IMR-90 (cell line): Measurements from ENCODE around the gene CYP27B1. TPM values are rescaled to one million over a fixed set of nuclear protein-coding genes. Genes with fewer than 3 reads are reported as not detected.
"Not testable (repeated sequence)": the region's sequence is repeated elsewhere in the genome, so short reads cannot be mapped to it uniquely, and the experiment has no call there.

Source experiments
- ATAC-seq: fragments of 200-7000 bp; cut with Tn5 transposase; 2 replicates; pipeline ENCODE4 v1.9.1; 2020; ENCODE audit warnings: low read depth, mild to moderate bottlenecking, moderate library complexity
- BruUV-seq: library from RNA; stranded (reverse); fragments of 400-500 nt; replicated peaks from 2 replicates; lab custom pipeline; 2021; lab: Mats Ljungman, UMichigan
- CTCF ChIA-PET: fragments of 300-600 bp; formaldehyde crosslinking; extraction: SDS; loops from one replicate; lab custom pipeline; 2021; ENCODE audit warnings: antibody characterized with exemption; lab: Yijun Ruan, JAX
- POLR2A ChIA-PET: fragments of 300-600 bp; sonication (Branson Sonifier 250); formaldehyde crosslinking; loops from one replicate; lab custom pipeline; 2022; ENCODE audit warnings: antibody characterized with exemption; ENCODE audit not compliant: unreplicated experiment; lab: Charles Lee
- DNase-seq: peaks from one replicate; pipeline ENCODE4 v3.0.0; 2013
- H2AFZ ChIP-seq: replicated peaks from 2 replicates; pipeline ENCODE3; 2013; ENCODE audit warnings: low read length, mild to moderate bottlenecking; ENCODE audit not compliant: poor library complexity
- H2AK5ac ChIP-seq: 2 replicates; pipeline ENCODE4 v1.6.1; 2013; ENCODE audit warnings: low read depth, low read length, inconsistent platforms
- H2AK9ac ChIP-seq: replicated peaks from 2 replicates; pipeline ENCODE3; 2013; ENCODE audit warnings: mild to moderate bottlenecking, low read depth, low read length, moderate library complexity; ENCODE audit not compliant: poor library complexity
- H2BK120ac ChIP-seq: 2 replicates; pipeline ENCODE4 v1.6.1; 2013; ENCODE audit warnings: low read depth, low read length, inconsistent platforms
- H2BK15ac ChIP-seq: 3 replicates; pipeline ENCODE4 v1.6.1; 2013; ENCODE audit warnings: low read depth, low read length, inconsistent platforms
- H2BK20ac ChIP-seq: 2 replicates; pipeline ENCODE4 v1.6.1; 2013; ENCODE audit warnings: low read depth, mild to moderate bottlenecking, inconsistent platforms, low read length, moderate library complexity
- H2BK5ac ChIP-seq: 2 replicates; pipeline ENCODE4 v1.6.1; 2013; ENCODE audit warnings: mild to moderate bottlenecking, low read depth, low read length, inconsistent platforms; ENCODE audit not compliant: poor library complexity, severe bottlenecking
- H3K14ac ChIP-seq: replicated peaks from 2 replicates; pipeline ENCODE4 v1.6.1; 2013; ENCODE audit warnings: low read depth, low read length, inconsistent platforms
- H3K18ac ChIP-seq: 2 replicates; pipeline ENCODE4 v1.6.1; 2013; ENCODE audit warnings: low read depth, low read length, control low read depth
- H3K23ac ChIP-seq: 2 replicates; pipeline ENCODE4 v1.6.1; 2013; ENCODE audit warnings: low read depth, low read length, inconsistent platforms
- H3K27ac ChIP-seq: 2 replicates; pipeline ENCODE4 v1.5.1; 2013; ENCODE audit warnings: mild to moderate bottlenecking, control low read depth, low read length; ENCODE audit not compliant: insufficient read depth
- H3K27me3 ChIP-seq: 2 replicates; pipeline ENCODE4 v1.6.1; 2013; ENCODE audit warnings: low read length; ENCODE audit not compliant: control insufficient read depth, insufficient read depth
- H3K36me3 ChIP-seq: 2 replicates; pipeline ENCODE4 v1.6.1; 2013; ENCODE audit warnings: low read length, mixed read lengths; ENCODE audit not compliant: control insufficient read depth, insufficient read depth
- H3K4ac ChIP-seq: 2 replicates; pipeline ENCODE4 v1.6.1; 2013; ENCODE audit warnings: low read depth, low read length, inconsistent platforms
- H3K4me1 ChIP-seq: 2 replicates; pipeline ENCODE4 v1.6.1; 2013; ENCODE audit warnings: low read length, mixed read lengths; ENCODE audit not compliant: control insufficient read depth, insufficient read depth
- H3K4me2 ChIP-seq: 2 replicates; pipeline ENCODE4 v1.6.1; 2013; ENCODE audit warnings: low read depth, mild to moderate bottlenecking, control low read depth, low read length, moderate library complexity
- H3K4me3 ChIP-seq: 2 replicates; pipeline ENCODE4 v1.5.1; 2013; ENCODE audit warnings: low read depth, mild to moderate bottlenecking, control low read depth, low read length, moderate library complexity; ENCODE audit not compliant: insufficient read depth
- H3K56ac ChIP-seq: 2 replicates; pipeline ENCODE4 v1.6.1; 2013; ENCODE audit warnings: low read length, inconsistent platforms; ENCODE audit not compliant: insufficient read depth; ENCODE audit errors: extremely low read depth
- H3K79me1 ChIP-seq, 2 experiments: 2 replicates each; pipeline ENCODE4 v1.6.1; 2013; ENCODE audit warnings: low read length in 2 of 2, inconsistent platforms in 1 of 2, low read depth in 1 of 2
- H3K9ac ChIP-seq: 2 replicates; pipeline ENCODE4 v1.6.1; 2013; ENCODE audit warnings: low read depth, low read length, control low read depth
- H3K9me1 ChIP-seq: 2 replicates; pipeline ENCODE4 v1.6.1; 2013; ENCODE audit warnings: low read length, inconsistent platforms; ENCODE audit not compliant: insufficient read depth
- H3K9me3 ChIP-seq: 2 replicates; pipeline ENCODE4 v1.6.1; 2013; ENCODE audit warnings: low read length; ENCODE audit not compliant: control insufficient read depth, insufficient read depth
- H4K20me1 ChIP-seq: 2 replicates; pipeline ENCODE4 v1.6.1; 2013; ENCODE audit warnings: low read length, inconsistent platforms; ENCODE audit not compliant: insufficient read depth
- H4K5ac ChIP-seq: 2 replicates; pipeline ENCODE4 v1.6.1; 2013; ENCODE audit warnings: mild to moderate bottlenecking, low read depth, low read length, control low read depth
- H4K8ac ChIP-seq, 2 experiments: 2 replicates each; pipeline ENCODE4 v1.6.1; 2013; ENCODE audit warnings: low read depth in 2 of 2, low read length in 2 of 2, control low read depth in 1 of 2, inconsistent platforms in 1 of 2
- H4K91ac ChIP-seq: 2 replicates; pipeline ENCODE4 v1.6.1; 2013; ENCODE audit warnings: low read depth, low read length, inconsistent platforms; ENCODE audit not compliant: insufficient read depth
- WGBS, 2 experiments: methylation state at CpG; one replicate each; pipeline versions ENCODE4 v1.1.5 to v1.1.7; 2013; ENCODE audit warnings: missing lambda C conversion rate in 2 of 2; ENCODE audit not compliant: insufficient read length in 1 of 2; ENCODE audit errors: extremely low coverage in 2 of 2; 5-methylcytosine and 5-hydroxymethylcytosine counted together
- dilution Hi-C: fragments of 300-500 bp; cut with HindIII; formaldehyde crosslinking; loops from one replicate; pipeline ENCODE4 v1.14.3; 2018; ENCODE audit warnings: low sequenced_read_pairs; ENCODE audit not compliant: unreplicated experiment
- in situ Hi-C: fragments of 300-500 bp; cut with MboI; formaldehyde crosslinking; loops from 3 replicates; pipeline ENCODE4 v1.14.3; 2019; ENCODE audit warnings: low sequenced_read_pairs, inconsistent platforms, mixed read lengths
- intact Hi-C: fragments of 100-400 bp; cut with micrococcal nuclease; formaldehyde crosslinking; loops from 2 replicates; pipeline ENCODE4 v1.10.0; 2022
- polyA plus RNA-seq, 3 experiments: library from polyadenylated mRNA; depleted of rRNA; stranded (reverse); fragments of >200 nt; gene quantifications; 2 replicates each; pipeline ENCODE4 v1.2.3, GENCODE V29; 2012; ENCODE audit warnings: low replicate concordance in 1 of 3
- total RNA-seq: library from RNA; depleted of rRNA; stranded (reverse); fragments of >200 nt; gene quantifications from 2 replicates; pipeline ENCODE4 v1.2.3, GENCODE V29; 2012

The CYP27B1 gene
- total and polyA plus RNA-seq, 2 of the 4 experiments (the other 2 are of a cell fraction), result 0.36 to 1.3 TPM

GRCh38 chr12:57774634-57775033 is 7.8 kb upstream of the CYP27B1 start:
- H3K9me3 ChIP-seq, H3K14ac ChIP-seq, H2AK5ac ChIP-seq, POLR2A ChIA-PET, H4K8ac ChIP-seq, H2BK15ac ChIP-seq, H2AFZ ChIP-seq, H3K4me2 ChIP-seq, H3K18ac ChIP-seq, H3K27me3 ChIP-seq, H3K27ac ChIP-seq, H2BK5ac ChIP-seq, H3K23ac ChIP-seq, H3K4ac ChIP-seq, H3K9ac ChIP-seq, ATAC-seq, intact Hi-C loops, H3K4me3 ChIP-seq, H3K4me1 ChIP-seq, H4K5ac ChIP-seq, H3K9me1 ChIP-seq, in situ Hi-C loops, H3K56ac ChIP-seq, H4K91ac ChIP-seq, H2BK20ac ChIP-seq, DNase-seq, H3K36me3 ChIP-seq, dilution Hi-C loops, H2AK9ac ChIP-seq, H2BK120ac ChIP-seq, BruUV-seq, H4K20me1 ChIP-seq: not testable (repeated sequence)
- peaks cover 16 to 29% of the 10 kb centered on the region in 2 experiments; a peak in 3 of 4 replicates for H3K79me1 ChIP-seq
- WGBS, 2 experiments, result 100% methylated on average over 3 of the region's 11 CpGs; no CpG with 5 or more reads in 1 of the 2 experiments
- CTCF ChIA-PET, result interaction anchor here (1.2 kb wide), 1 partner anchor 15 kb away, joined by 3 read pairs; no protein-coding TSS in a partner anchor
